ENCODE measurements around the gene MRC2.

DNA sequence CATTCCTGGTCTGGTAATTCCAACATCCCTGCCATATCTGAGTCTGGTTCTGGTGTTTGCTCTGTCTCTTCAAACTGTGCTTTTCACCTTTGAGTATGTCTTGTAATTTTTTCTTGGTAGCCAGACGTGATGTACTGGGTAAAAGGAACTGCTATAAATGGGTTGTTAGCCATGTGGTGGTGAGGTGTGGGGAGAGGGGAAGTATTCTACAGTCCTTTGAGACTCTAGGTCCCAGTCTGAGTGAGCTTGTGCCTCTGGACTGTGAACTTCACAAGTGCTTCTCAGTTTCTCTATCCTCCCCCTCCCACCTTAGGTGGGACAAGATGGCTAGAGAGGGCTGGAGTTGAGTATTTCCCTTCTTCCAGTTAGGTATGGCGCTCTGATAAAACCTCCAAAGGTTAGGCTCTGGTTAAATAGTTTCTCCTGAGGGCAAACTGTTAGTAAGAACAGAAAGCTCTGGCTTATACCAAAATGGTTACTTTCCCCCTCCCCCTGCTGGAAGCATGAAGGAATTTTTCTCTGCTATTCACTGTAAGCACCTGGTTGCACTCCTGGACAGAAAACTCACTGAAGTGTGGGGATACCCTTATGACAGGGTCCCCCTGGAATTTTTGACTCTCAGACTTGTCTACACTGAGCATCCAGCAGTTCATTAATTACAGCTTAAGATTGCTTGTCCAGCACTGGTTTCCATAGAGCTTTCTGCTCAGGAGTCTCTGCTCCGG lies 92.8 kb downstream of the MRC2 start:
- TF ChIP-seq POLR2A (IDR thresholded peaks at IDR 0.05; ENCODE audit: low read depth, low read length) (no peak), POLR2AphosphoS5 (IDR thresholded peaks at IDR 0.05; ENCODE audit: low read depth, low read length) (no peak), TAF1 (IDR thresholded peaks at IDR 0.05; ENCODE audit: low read depth, low read length) (no peak), SPI1 (IDR thresholded peaks at IDR 0.05; ENCODE audit: low read depth, low read length) (peak; percentile 47; the same call in 1 of the 2 replicates)

Data from GM12891 (cell line).